Activated T-cell treated with anti-CD3 and anti-CD28 coated beads for 1 hour (primary cell): ENCODE results near the gene VPS25.
"Not testable (repeated sequence)": the region's sequence is repeated elsewhere in the genome, so short reads cannot be mapped to it uniquely, and the experiment has no call there.

Source experiments
- DNase-seq: peaks from one replicate; pipeline ENCODE4 v3.0.0-alpha.2; 2020; ENCODE audit warnings: low read depth

VPS25 gene

GRCh38 chr17:42773290-42774035, at the start of gene VPS25:
TSS of gene VPS25 (plus strand) at chr17:42773449. CDS start at chr17:42773476, 27 bp downstream.
- peak; percentile 61 for DNase-seq

- no peak for DNase-seq
These were observed 49.6 kb upstream of the VPS25 start for GRCh38 chr17:42723636-42724035.

GRCh38 chr17:42725143-42725542, 48.1 kb upstream of the VPS25 start:
- no peak for DNase-seq

- DNase-seq: no peak
These were observed 32.5 kb upstream of the VPS25 start for GRCh38 chr17:42740699-42741098.

- not testable (repeated sequence) for DNase-seq
These were observed 30.3 kb upstream of the VPS25 start for GRCh38 chr17:42742916-42743315.

GRCh38 chr17:42743595-42744282, 29.5 kb upstream of the VPS25 start:
- DNase-seq: no peak

GRCh38 chr17:42744283-42744805, 28.9 kb upstream of the VPS25 start:
- DNase-seq: peak; percentile 44

- peak; percentile 91 for DNase-seq
These were observed 28.2 kb upstream of the VPS25 start, which contains the start of gene EZH1 for GRCh38 chr17:42744806-42745617. TSS of gene EZH1 (minus strand) at chr17:42745040. CDS start at chr17:42728941, 16,099 bp downstream.

GRCh38 chr17:42748202-42748907, 24.9 kb upstream of the VPS25 start:
- DNase-seq: no peak

GRCh38 chr17:42748908-42749798, 24.1 kb upstream of the VPS25 start:
- DNase-seq: no peak

- no peak for DNase-seq
These were observed 22.4 kb upstream of the VPS25 start for GRCh38 chr17:42750739-42751344.

- no peak for DNase-seq
These were observed 21.6 kb upstream of the VPS25 start for GRCh38 chr17:42751628-42752027.

- no peak for DNase-seq
These were observed 18.5 kb upstream of the VPS25 start for GRCh38 chr17:42754782-42755181.

GRCh38 chr17:42759982-42760651, 13.1 kb upstream of the VPS25 start:
- no peak for DNase-seq

GRCh38 chr17:42760652-42761581, 12.3 kb upstream of the VPS25 start, which contains the start of gene RAMP2:
TSS of gene RAMP2 (plus strand) at chr17:42761227. CDS start at chr17:42761262, 35 bp downstream.
- no peak for DNase-seq

- DNase-seq: no peak
These were observed 11.6 kb upstream of the VPS25 start for GRCh38 chr17:42761638-42762037.

GRCh38 chr17:42766124-42766523, 7.1 kb upstream of the VPS25 start:
- no peak for DNase-seq

- DNase-seq: no peak
These were observed 5.7 kb upstream of the VPS25 start for GRCh38 chr17:42767512-42767911.
